ENCODE results near the gene SH3TC2.

SH3TC2 gene

GRCh38 chr5:149002761-149003689, 59.8 kb downstream of the SH3TC2 start:
- H3K4me1 ChIP-seq (ENCODE audit: control insufficient read depth, insufficient read depth, low read length, unreplicated experiment), result peaks cover 64% of the 10 kb centered on the region
- H3K27ac ChIP-seq (ENCODE audit: low read depth, low read length), result peak overlapping the region; percentile 89
- H3K4me3 ChIP-seq (ENCODE audit: low read depth, low read length), result peak overlapping the region; percentile 13; the same call in 1 of the 2 replicates
- H2AFZ ChIP-seq (ENCODE audit: low read length, unreplicated experiment), result no peak overlapping the region
- H3K79me2 ChIP-seq (ENCODE audit: control insufficient read depth, insufficient read depth, low read length, unreplicated experiment), result no peaks in the 10 kb centered on the region
- no peaks in the 10 kb centered on the region for H3K36me3 ChIP-seq (ENCODE audit: insufficient read depth, low read length)
- H3K27me3 ChIP-seq (ENCODE audit: insufficient read depth, low read length), result no peaks in the 10 kb centered on the region

GRCh38 chr5:149002053-149002452, 60.8 kb downstream of the SH3TC2 start:
- Histone ChIP-seq H3K36me3 (ENCODE audit: insufficient read depth, low read length) (no peaks in the 10 kb centered on the region), H3K79me2 (ENCODE audit: control insufficient read depth, insufficient read depth, low read length, unreplicated experiment) (no peaks in the 10 kb centered on the region), H3K27me3 (ENCODE audit: insufficient read depth, low read length) (no peaks in the 10 kb centered on the region), H3K27ac (ENCODE audit: low read depth, low read length) (peak overlapping the region; percentile 89), H2AFZ (ENCODE audit: low read length, unreplicated experiment) (no peak overlapping the region), H3K4me3 (ENCODE audit: low read depth, low read length) (peak overlapping the region; percentile 37; the same call in 1 of the 2 replicates), H3K4me1 (ENCODE audit: control insufficient read depth, insufficient read depth, low read length, unreplicated experiment) (peaks cover 69% of the 10 kb centered on the region)

GRCh38 chr5:149001162-149001561, 61.7 kb downstream of the SH3TC2 start:
- Histone ChIP-seq H3K27ac (ENCODE audit: low read depth, low read length) (peak overlapping the region; percentile 89), H3K27me3 (ENCODE audit: insufficient read depth, low read length) (no peaks in the 10 kb centered on the region), H3K4me1 (ENCODE audit: control insufficient read depth, insufficient read depth, low read length, unreplicated experiment) (peaks cover 69% of the 10 kb centered on the region)

GRCh38 chr5:148999741-149000140, 63.1 kb downstream of the SH3TC2 start:
- Histone ChIP-seq H3K4me1 (ENCODE audit: control insufficient read depth, insufficient read depth, low read length, unreplicated experiment) (peaks cover 62% of the 10 kb centered on the region), H3K27me3 (ENCODE audit: insufficient read depth, low read length) (no peaks in the 10 kb centered on the region), H3K4me3 (ENCODE audit: low read depth, low read length) (no peak overlapping the region)

More at GRCh38 chr5:149001162-149001561, 61.7 kb downstream of the SH3TC2 start:
- Histone ChIP-seq H3K36me3 (ENCODE audit: insufficient read depth, low read length) (no peaks in the 10 kb centered on the region), H2AFZ (ENCODE audit: low read length, unreplicated experiment) (no peak overlapping the region), H3K79me2 (ENCODE audit: control insufficient read depth, insufficient read depth, low read length, unreplicated experiment) (no peaks in the 10 kb centered on the region), H3K4me3 (ENCODE audit: low read depth, low read length) (no peak overlapping the region)

GRCh38 chr5:148998174-148998797, 64.6 kb downstream of the SH3TC2 start:
- peaks cover 53% of the 10 kb centered on the region for H3K4me1 ChIP-seq (ENCODE audit: control insufficient read depth, insufficient read depth, low read length, unreplicated experiment)
- no peak overlapping the region for H3K27ac ChIP-seq (ENCODE audit: low read depth, low read length)

More at GRCh38 chr5:148999741-149000140, 63.1 kb downstream of the SH3TC2 start:
- Histone ChIP-seq H3K27ac (ENCODE audit: low read depth, low read length) (no peak overlapping the region), H2AFZ (ENCODE audit: low read length, unreplicated experiment) (no peak overlapping the region), H3K36me3 (ENCODE audit: insufficient read depth, low read length) (no peaks in the 10 kb centered on the region), H3K79me2 (ENCODE audit: control insufficient read depth, insufficient read depth, low read length, unreplicated experiment) (no peaks in the 10 kb centered on the region)

GRCh38 chr5:148996270-148996669, 66.6 kb downstream of the SH3TC2 start:
- Histone ChIP-seq H3K36me3 (ENCODE audit: insufficient read depth, low read length) (no peaks in the 10 kb centered on the region), H2AFZ (ENCODE audit: low read length, unreplicated experiment) (peak overlapping the region; percentile 87), H3K27ac (ENCODE audit: low read depth, low read length) (peak overlapping the region; percentile 57)

More at GRCh38 chr5:148998174-148998797, 64.6 kb downstream of the SH3TC2 start:
- Histone ChIP-seq H2AFZ (ENCODE audit: low read length, unreplicated experiment) (peak overlapping the region; percentile 62), H3K27me3 (ENCODE audit: insufficient read depth, low read length) (no peaks in the 10 kb centered on the region), H3K36me3 (ENCODE audit: insufficient read depth, low read length) (no peaks in the 10 kb centered on the region), H3K4me3 (ENCODE audit: low read depth, low read length) (no peak overlapping the region), H3K79me2 (ENCODE audit: control insufficient read depth, insufficient read depth, low read length, unreplicated experiment) (no peaks in the 10 kb centered on the region)

GRCh38 chr5:148995791-148996190, 67.1 kb downstream of the SH3TC2 start:
- H3K79me2 ChIP-seq (ENCODE audit: control insufficient read depth, insufficient read depth, low read length, unreplicated experiment), result no peaks in the 10 kb centered on the region
- peak overlapping the region; percentile 87 for H2AFZ ChIP-seq (ENCODE audit: low read length, unreplicated experiment)
- H3K27ac ChIP-seq (ENCODE audit: low read depth, low read length), result peak overlapping the region; percentile 57; the same call in 1 of the 2 replicates
- no peaks in the 10 kb centered on the region for H3K36me3 ChIP-seq (ENCODE audit: insufficient read depth, low read length)
- no peak overlapping the region for H3K4me3 ChIP-seq (ENCODE audit: low read depth, low read length)
- peaks cover 34% of the 10 kb centered on the region for H3K4me1 ChIP-seq (ENCODE audit: control insufficient read depth, insufficient read depth, low read length, unreplicated experiment)
- no peaks in the 10 kb centered on the region for H3K27me3 ChIP-seq (ENCODE audit: insufficient read depth, low read length)

More at GRCh38 chr5:148996270-148996669, 66.6 kb downstream of the SH3TC2 start:
- H3K4me3 ChIP-seq (ENCODE audit: low read depth, low read length), result no peak overlapping the region
- no peaks in the 10 kb centered on the region for H3K27me3 ChIP-seq (ENCODE audit: insufficient read depth, low read length)
- H3K4me1 ChIP-seq (ENCODE audit: control insufficient read depth, insufficient read depth, low read length, unreplicated experiment), result peaks cover 38% of the 10 kb centered on the region
- H3K79me2 ChIP-seq (ENCODE audit: control insufficient read depth, insufficient read depth, low read length, unreplicated experiment), result no peaks in the 10 kb centered on the region

- H3K4me3 ChIP-seq (ENCODE audit: low read depth, low read length), result no peak overlapping the region
- H3K79me2 ChIP-seq (ENCODE audit: control insufficient read depth, insufficient read depth, low read length, unreplicated experiment), result no peaks in the 10 kb centered on the region
- no peaks in the 10 kb centered on the region for H3K27me3 ChIP-seq (ENCODE audit: insufficient read depth, low read length)
- H2AFZ ChIP-seq (ENCODE audit: low read length, unreplicated experiment), result no peak overlapping the region
- H3K36me3 ChIP-seq (ENCODE audit: insufficient read depth, low read length), result no peaks in the 10 kb centered on the region
- H3K27ac ChIP-seq (ENCODE audit: low read depth, low read length), result no peak overlapping the region
- H3K4me1 ChIP-seq (ENCODE audit: control insufficient read depth, insufficient read depth, low read length, unreplicated experiment), result peaks cover 26% of the 10 kb centered on the region
Observed at GRCh38 chr5:148993283-148993936, 69.5 kb downstream of the SH3TC2 start.

GRCh38 chr5:148992265-148992664, 70.6 kb downstream of the SH3TC2 start:
- peaks cover 18% of the 10 kb centered on the region for H3K4me1 ChIP-seq (ENCODE audit: control insufficient read depth, insufficient read depth, low read length, unreplicated experiment)
- H3K27me3 ChIP-seq (ENCODE audit: insufficient read depth, low read length), result no peaks in the 10 kb centered on the region
- no peaks in the 10 kb centered on the region for H3K36me3 ChIP-seq (ENCODE audit: insufficient read depth, low read length)
- no peak overlapping the region for H3K4me3 ChIP-seq (ENCODE audit: low read depth, low read length)
- H3K27ac ChIP-seq (ENCODE audit: low read depth, low read length), result no peak overlapping the region
- no peaks in the 10 kb centered on the region for H3K79me2 ChIP-seq (ENCODE audit: control insufficient read depth, insufficient read depth, low read length, unreplicated experiment)
- no peak overlapping the region for H2AFZ ChIP-seq (ENCODE audit: low read length, unreplicated experiment)

- Histone ChIP-seq H3K27me3 (ENCODE audit: insufficient read depth, low read length) (no peaks in the 10 kb centered on the region), H3K4me1 (ENCODE audit: control insufficient read depth, insufficient read depth, low read length, unreplicated experiment) (peaks cover 12% of the 10 kb centered on the region), H3K27ac (ENCODE audit: low read depth, low read length) (no peak overlapping the region)
Observed at GRCh38 chr5:148991566-148991965, 71.3 kb downstream of the SH3TC2 start.

More at GRCh38 chr5:148991566-148991965, 71.3 kb downstream of the SH3TC2 start:
- no peak overlapping the region for H3K4me3 ChIP-seq (ENCODE audit: low read depth, low read length)
- no peak overlapping the region for H2AFZ ChIP-seq (ENCODE audit: low read length, unreplicated experiment)
- no peaks in the 10 kb centered on the region for H3K36me3 ChIP-seq (ENCODE audit: insufficient read depth, low read length)
- no peaks in the 10 kb centered on the region for H3K79me2 ChIP-seq (ENCODE audit: control insufficient read depth, insufficient read depth, low read length, unreplicated experiment)

Measured in ACC112 (cell line).